T-helper 1 cell treated with Interleukin-12 subunit alpha and Interleukin-12 subunit beta and Interleukin-4 antibody, amounts not matched to agents 30 μg/mL and 1 μg/mL, for 36 hours (primary cell): ENCODE measurements around the gene IFFO2.

Source experiments
- H3K27ac Mint-ChIP-seq: one replicate; pipeline ENCODE4 v1.8.0; 2021; ENCODE audit warnings: mild to moderate bottlenecking, mixed read lengths
- H3K27me3 Mint-ChIP-seq: one replicate; pipeline ENCODE4 v1.8.0; 2021; ENCODE audit warnings: low read depth, mixed read lengths
- H3K36me3 Mint-ChIP-seq: one replicate; pipeline ENCODE4 v1.8.0; 2021; ENCODE audit warnings: low read depth, mixed read lengths
- H3K4me1 Mint-ChIP-seq: one replicate; pipeline ENCODE4 v1.8.0; 2021; ENCODE audit warnings: low read depth, mixed read lengths
- H3K4me3 Mint-ChIP-seq: one replicate; pipeline ENCODE4 v1.8.0; 2021; ENCODE audit warnings: mild to moderate bottlenecking, moderate library complexity, mixed read lengths
- H3K9me3 Mint-ChIP-seq: one replicate; pipeline ENCODE4 v1.8.0; 2021; ENCODE audit warnings: mixed read lengths

The IFFO2 gene

GRCh38 chr1:18981242-18981641 lies 24.8 kb upstream of the IFFO2 start:
- peaks cover 5% of the 10 kb centered on the region for H3K36me3 Mint-ChIP-seq
- H3K27ac Mint-ChIP-seq = no peak overlapping the region
- peaks cover 23% of the 10 kb centered on the region for H3K9me3 Mint-ChIP-seq
- H3K27me3 Mint-ChIP-seq = peaks cover 53% of the 10 kb centered on the region
- no peaks in the 10 kb centered on the region for H3K4me1 Mint-ChIP-seq
- H3K4me3 Mint-ChIP-seq = no peak overlapping the region

- peaks cover 5% of the 10 kb centered on the region for H3K36me3 Mint-ChIP-seq
- H3K9me3 Mint-ChIP-seq = peaks cover 23% of the 10 kb centered on the region
- H3K4me3 Mint-ChIP-seq = no peak overlapping the region
- no peaks in the 10 kb centered on the region for H3K4me1 Mint-ChIP-seq
- H3K27me3 Mint-ChIP-seq = peaks cover 46% of the 10 kb centered on the region
- no peak overlapping the region for H3K27ac Mint-ChIP-seq
Observed at GRCh38 chr1:18978706-18979105, 22.2 kb upstream of the IFFO2 start.

GRCh38 chr1:18977428-18977827 lies 21.0 kb upstream of the IFFO2 start:
- Mint-ChIP-seq H3K4me1 (no peaks in the 10 kb centered on the region), H3K27me3 (peaks cover 41% of the 10 kb centered on the region), H3K27ac (no peak overlapping the region), H3K36me3 (peaks cover 5% of the 10 kb centered on the region), H3K9me3 (peaks cover 23% of the 10 kb centered on the region), H3K4me3 (no peak overlapping the region)

GRCh38 chr1:18976096-18976495 lies 19.6 kb upstream of the IFFO2 start:
- H3K27ac Mint-ChIP-seq = no peak overlapping the region
- peaks cover 28% of the 10 kb centered on the region for H3K27me3 Mint-ChIP-seq
- peaks cover 15% of the 10 kb centered on the region for H3K9me3 Mint-ChIP-seq
- peaks cover 5% of the 10 kb centered on the region for H3K36me3 Mint-ChIP-seq
- H3K4me3 Mint-ChIP-seq = no peak overlapping the region
- H3K4me1 Mint-ChIP-seq = no peaks in the 10 kb centered on the region

GRCh38 chr1:18974606-18975005 lies 18.1 kb upstream of the IFFO2 start:
- H3K27me3 Mint-ChIP-seq = peaks cover 18% of the 10 kb centered on the region
- H3K4me1 Mint-ChIP-seq = no peaks in the 10 kb centered on the region
- no peaks in the 10 kb centered on the region for H3K36me3 Mint-ChIP-seq
- H3K4me3 Mint-ChIP-seq = no peak overlapping the region
- peaks cover under 1% of the 10 kb centered on the region for H3K9me3 Mint-ChIP-seq
- no peak overlapping the region for H3K27ac Mint-ChIP-seq

GRCh38 chr1:18974005-18974404 lies 17.5 kb upstream of the IFFO2 start:
- peaks cover 18% of the 10 kb centered on the region for H3K27me3 Mint-ChIP-seq
- H3K27ac Mint-ChIP-seq = no peak overlapping the region
- H3K9me3 Mint-ChIP-seq = no peaks in the 10 kb centered on the region
- H3K4me1 Mint-ChIP-seq = no peaks in the 10 kb centered on the region
- H3K4me3 Mint-ChIP-seq = no peak overlapping the region
- no peaks in the 10 kb centered on the region for H3K36me3 Mint-ChIP-seq

- no peak overlapping the region for H3K27ac Mint-ChIP-seq
- H3K4me3 Mint-ChIP-seq = no peak overlapping the region
- H3K4me1 Mint-ChIP-seq = no peaks in the 10 kb centered on the region
- peaks cover 20% of the 10 kb centered on the region for H3K27me3 Mint-ChIP-seq
- H3K9me3 Mint-ChIP-seq = no peaks in the 10 kb centered on the region
- no peaks in the 10 kb centered on the region for H3K36me3 Mint-ChIP-seq
Observed at GRCh38 chr1:18973446-18973955, 17.0 kb upstream of the IFFO2 start.

GRCh38 chr1:18972991-18973390 lies 16.5 kb upstream of the IFFO2 start:
- Mint-ChIP-seq H3K27ac (no peak overlapping the region), H3K9me3 (no peaks in the 10 kb centered on the region), H3K27me3 (peaks cover 24% of the 10 kb centered on the region), H3K36me3 (no peaks in the 10 kb centered on the region), H3K4me3 (no peak overlapping the region), H3K4me1 (no peaks in the 10 kb centered on the region)

- no peak overlapping the region for H3K27ac Mint-ChIP-seq
- no peaks in the 10 kb centered on the region for H3K4me1 Mint-ChIP-seq
- no peaks in the 10 kb centered on the region for H3K9me3 Mint-ChIP-seq
- no peaks in the 10 kb centered on the region for H3K36me3 Mint-ChIP-seq
- no peak overlapping the region for H3K4me3 Mint-ChIP-seq
- peaks cover 24% of the 10 kb centered on the region for H3K27me3 Mint-ChIP-seq
Observed at GRCh38 chr1:18972531-18972930, 16.1 kb upstream of the IFFO2 start.

GRCh38 chr1:18970762-18971161 lies 14.3 kb upstream of the IFFO2 start:
- no peak overlapping the region for H3K27ac Mint-ChIP-seq
- H3K4me3 Mint-ChIP-seq = no peak overlapping the region
- peaks cover 2% of the 10 kb centered on the region for H3K4me1 Mint-ChIP-seq
- peaks cover 26% of the 10 kb centered on the region for H3K27me3 Mint-ChIP-seq
- H3K9me3 Mint-ChIP-seq = no peaks in the 10 kb centered on the region
- no peaks in the 10 kb centered on the region for H3K36me3 Mint-ChIP-seq

GRCh38 chr1:18970358-18970757 lies 13.9 kb upstream of the IFFO2 start:
- Mint-ChIP-seq H3K27me3 (peaks cover 24% of the 10 kb centered on the region), H3K36me3 (no peaks in the 10 kb centered on the region), H3K27ac (no peak overlapping the region), H3K9me3 (no peaks in the 10 kb centered on the region), H3K4me3 (no peak overlapping the region), H3K4me1 (peaks cover 5% of the 10 kb centered on the region)

- peaks cover 5% of the 10 kb centered on the region for H3K4me1 Mint-ChIP-seq
- no peak overlapping the region for H3K4me3 Mint-ChIP-seq
- no peaks in the 10 kb centered on the region for H3K36me3 Mint-ChIP-seq
- no peak overlapping the region for H3K27ac Mint-ChIP-seq
- H3K9me3 Mint-ChIP-seq = no peaks in the 10 kb centered on the region
- peaks cover 28% of the 10 kb centered on the region for H3K27me3 Mint-ChIP-seq
Observed at GRCh38 chr1:18967066-18967690, 10.7 kb upstream of the IFFO2 start.

GRCh38 chr1:18965206-18966173 lies 9.0 kb upstream of the IFFO2 start:
- H3K27ac Mint-ChIP-seq = no peak overlapping the region
- peaks cover 5% of the 10 kb centered on the region for H3K4me1 Mint-ChIP-seq
- no peak overlapping the region for H3K4me3 Mint-ChIP-seq
- H3K27me3 Mint-ChIP-seq = peaks cover 32% of the 10 kb centered on the region
- no peaks in the 10 kb centered on the region for H3K9me3 Mint-ChIP-seq
- H3K36me3 Mint-ChIP-seq = no peaks in the 10 kb centered on the region

- Mint-ChIP-seq H3K4me3 (no peak overlapping the region), H3K27ac (no peak overlapping the region), H3K27me3 (peaks cover 46% of the 10 kb centered on the region), H3K36me3 (no peaks in the 10 kb centered on the region), H3K9me3 (no peaks in the 10 kb centered on the region), H3K4me1 (peaks cover 6% of the 10 kb centered on the region)
Observed at GRCh38 chr1:18963968-18964367, 7.5 kb upstream of the IFFO2 start.
